GM18502 (cell line): ENCODE measurements around the gene DCLRE1B.
A peak's percentile ranks its signal among the peaks of the same experiment; 100 is the strongest.

ENCODE experiments used
- ATAC-seq: cut with Tn5 transposase; IDR thresholded peaks from one replicate; pipeline ENCODE4 v1.9.1; 2021; ENCODE audit warnings: mild to moderate bottlenecking; ENCODE audit not compliant: unreplicated experiment, poor library complexity

The DCLRE1B gene

GRCh38 chr1:113904674-113905434 is at the start of gene DCLRE1B, which contains the start of gene AP4B1:
TSS of gene DCLRE1B (plus strand) at chr1:113905326. CDS start at chr1:113905587, 261 bp downstream.
TSS of gene AP4B1 (minus strand) at chr1:113904799. CDS start at chr1:113904717, 82 bp downstream.
- peak; percentile 91 for ATAC-seq

GRCh38 chr1:113855630-113856400 is 49.3 kb upstream of the DCLRE1B start:
- ATAC-seq, result no peak

- ATAC-seq, result no peak
Measured at GRCh38 chr1:113856401-113856790, 48.7 kb upstream of the DCLRE1B start.

GRCh38 chr1:113857776-113858175 is 47.4 kb upstream of the DCLRE1B start:
- ATAC-seq, result no peak

GRCh38 chr1:113858418-113858817 is 46.7 kb upstream of the DCLRE1B start:
- ATAC-seq, result no peak

GRCh38 chr1:113858982-113859381 is 46.1 kb upstream of the DCLRE1B start:
- no peak for ATAC-seq

GRCh38 chr1:113859478-113860175 is 45.5 kb upstream of the DCLRE1B start:
- ATAC-seq, result peak; percentile 90

- no peak for ATAC-seq
Measured at GRCh38 chr1:113860891-113861290, 44.2 kb upstream of the DCLRE1B start.

GRCh38 chr1:113861641-113862040 is 43.5 kb upstream of the DCLRE1B start:
- ATAC-seq, result no peak

GRCh38 chr1:113868387-113869083 is 36.6 kb upstream of the DCLRE1B start:
- ATAC-seq, result no peak

GRCh38 chr1:113870778-113871177 is 34.3 kb upstream of the DCLRE1B start:
- no peak for ATAC-seq

- ATAC-seq, result peak; percentile 91
Measured at GRCh38 chr1:113871597-113872113, 33.5 kb upstream of the DCLRE1B start, which contains the start of gene PTPN22. TSS of gene PTPN22 (minus strand) at chr1:113871712.

GRCh38 chr1:113872219-113872935 is 32.7 kb upstream of the DCLRE1B start:
- peak; percentile 13 for ATAC-seq

GRCh38 chr1:113874012-113874879 is 30.9 kb upstream of the DCLRE1B start:
- peak; percentile 40 for ATAC-seq

GRCh38 chr1:113875714-113876113 is 29.4 kb upstream of the DCLRE1B start:
- no peak for ATAC-seq

GRCh38 chr1:113876176-113876575 is 28.9 kb upstream of the DCLRE1B start:
- ATAC-seq, result no peak

GRCh38 chr1:113879739-113880038 is 25.4 kb upstream of the DCLRE1B start:
- no peak for ATAC-seq

GRCh38 chr1:113881661-113882060 is 23.5 kb upstream of the DCLRE1B start:
- no peak for ATAC-seq
